GM06990 (cell line): Measurements from ENCODE around the gene DDX24.

Experiments used
- DNase-seq: peaks from one replicate; pipeline ENCODE4 v3.0.0-alpha.2; 2011; ENCODE audit not compliant: insufficient read length; ENCODE audit errors: extremely low read depth
- H3K27me3 ChIP-seq: replicated peaks from 2 replicates; pipeline ENCODE4 v1.6.0; 2011; ENCODE audit warnings: low read length; ENCODE audit not compliant: control insufficient read depth, insufficient read depth
- H3K36me3 ChIP-seq: 2 replicates; pipeline ENCODE4 v1.5.1; 2011; ENCODE audit warnings: low read length; ENCODE audit not compliant: control insufficient read depth, insufficient read depth
- H3K4me3 ChIP-seq: replicated peaks from 2 replicates; pipeline ENCODE4 v1.5.1; 2011; ENCODE audit warnings: low read depth, mild to moderate bottlenecking, control low read depth, low read length
- TF ChIP-seq, protein P1 (sequence below): IDR thresholded peaks from 2 replicates; pipeline ENCODE4 v1.5.1; 2011; ENCODE audit warnings: low read length, control low read depth, mild to moderate bottlenecking, inconsistent platforms; ENCODE audit not compliant: insufficient read depth, poor library complexity, severe bottlenecking

The DDX24 gene

GRCh38 chr14:94031161-94031882, 49.7 kb downstream of the DDX24 start:
- DNase-seq, result no peak
- no peaks in the 10 kb centered on the region for H3K36me3 ChIP-seq
- TF ChIP-seq, protein P1, sequence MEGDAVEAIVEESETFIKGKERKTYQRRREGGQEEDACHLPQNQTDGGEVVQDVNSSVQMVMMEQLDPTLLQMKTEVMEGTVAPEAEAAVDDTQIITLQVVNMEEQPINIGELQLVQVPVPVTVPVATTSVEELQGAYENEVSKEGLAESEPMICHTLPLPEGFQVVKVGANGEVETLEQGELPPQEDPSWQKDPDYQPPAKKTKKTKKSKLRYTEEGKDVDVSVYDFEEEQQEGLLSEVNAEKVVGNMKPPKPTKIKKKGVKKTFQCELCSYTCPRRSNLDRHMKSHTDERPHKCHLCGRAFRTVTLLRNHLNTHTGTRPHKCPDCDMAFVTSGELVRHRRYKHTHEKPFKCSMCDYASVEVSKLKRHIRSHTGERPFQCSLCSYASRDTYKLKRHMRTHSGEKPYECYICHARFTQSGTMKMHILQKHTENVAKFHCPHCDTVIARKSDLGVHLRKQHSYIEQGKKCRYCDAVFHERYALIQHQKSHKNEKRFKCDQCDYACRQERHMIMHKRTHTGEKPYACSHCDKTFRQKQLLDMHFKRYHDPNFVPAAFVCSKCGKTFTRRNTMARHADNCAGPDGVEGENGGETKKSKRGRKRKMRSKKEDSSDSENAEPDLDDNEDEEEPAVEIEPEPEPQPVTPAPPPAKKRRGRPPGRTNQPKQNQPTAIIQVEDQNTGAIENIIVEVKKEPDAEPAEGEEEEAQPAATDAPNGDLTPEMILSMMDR, result no peak
- no peaks in the 10 kb centered on the region for H3K27me3 ChIP-seq
- no peak overlapping the region for H3K4me3 ChIP-seq

DNA sequence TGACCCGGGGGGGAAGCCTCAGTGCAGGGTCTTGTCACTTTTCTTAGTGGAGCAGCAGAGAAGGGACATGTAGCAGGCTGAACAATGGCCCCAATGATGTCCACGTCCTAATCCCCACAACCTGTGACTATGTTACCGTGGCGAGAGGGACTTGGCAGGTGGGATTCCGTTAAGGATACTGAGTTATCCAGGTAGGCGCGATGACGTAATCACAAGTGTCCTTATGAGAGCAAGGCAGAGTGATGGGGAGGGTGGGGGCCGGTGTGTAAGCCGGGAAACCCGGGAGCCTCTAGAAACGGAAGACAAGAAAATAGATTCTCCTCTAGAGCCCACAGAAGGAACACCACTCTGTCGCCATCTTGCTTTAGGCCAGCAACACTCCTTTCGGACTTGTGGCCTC, 50.4 kb downstream of the DDX24 start:
- Histone ChIP-seq H3K27me3 (no peaks in the 10 kb centered on the region), H3K4me3 (no peak overlapping the region), H3K36me3 (no peaks in the 10 kb centered on the region)
- DNase-seq, result no peak
- TF ChIP-seq, protein P1, result no peak

DNA sequence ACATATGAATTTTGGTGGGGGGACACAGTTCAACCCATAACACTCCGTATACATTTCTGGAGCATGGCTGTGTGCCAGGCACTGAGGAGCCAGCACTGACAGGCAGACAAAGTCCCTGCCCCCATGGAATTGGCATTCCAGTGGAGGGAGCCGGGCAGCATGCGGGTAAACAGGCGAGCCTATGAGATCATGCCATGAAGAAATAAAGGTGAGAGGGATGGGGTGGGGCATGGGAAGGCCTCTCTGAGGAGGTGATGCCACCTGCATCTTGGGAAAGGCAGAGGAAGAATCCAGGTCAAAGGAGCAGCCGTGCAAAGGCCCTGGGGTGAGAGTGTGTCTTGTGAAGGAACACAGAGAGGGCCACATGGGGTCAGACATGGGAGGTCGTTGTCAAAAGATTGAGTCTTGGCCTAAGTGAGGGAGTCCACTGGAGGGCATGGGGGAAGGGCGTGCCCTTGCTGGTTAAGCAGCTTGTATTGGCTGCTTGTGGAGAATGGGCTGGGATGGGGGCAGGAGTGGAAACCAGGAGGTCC, 51.3 kb downstream of the DDX24 start:
- DNase-seq, result no peak
- Histone ChIP-seq H3K4me3 (no peak overlapping the region), H3K36me3 (no peaks in the 10 kb centered on the region), H3K27me3 (no peaks in the 10 kb centered on the region)
- TF ChIP-seq, protein P1, result no peak

DNA sequence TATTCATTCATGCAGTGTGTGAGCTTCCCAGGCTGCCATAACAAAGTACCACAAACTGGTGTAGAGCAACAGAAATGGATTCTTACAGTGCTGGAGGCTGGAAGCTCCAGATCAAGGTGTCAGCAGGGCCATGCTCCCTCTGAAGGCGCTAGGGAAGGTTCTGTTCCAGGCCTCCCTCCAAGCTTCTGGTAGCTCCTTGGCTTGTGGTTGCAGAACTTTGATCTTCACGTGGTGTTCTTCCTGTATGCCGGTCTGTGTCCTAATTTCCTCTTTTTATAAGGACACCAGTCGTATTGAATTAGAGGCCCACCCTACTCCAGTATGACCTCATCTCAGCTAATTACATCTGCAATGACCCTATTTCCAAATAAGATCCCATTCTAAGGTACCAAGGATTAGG, 51.7 kb downstream of the DDX24 start:
- TF ChIP-seq, protein P1, result no peak
- no peak for DNase-seq
- Histone ChIP-seq H3K36me3 (no peaks in the 10 kb centered on the region), H3K4me3 (no peak overlapping the region), H3K27me3 (no peaks in the 10 kb centered on the region)

DNA sequence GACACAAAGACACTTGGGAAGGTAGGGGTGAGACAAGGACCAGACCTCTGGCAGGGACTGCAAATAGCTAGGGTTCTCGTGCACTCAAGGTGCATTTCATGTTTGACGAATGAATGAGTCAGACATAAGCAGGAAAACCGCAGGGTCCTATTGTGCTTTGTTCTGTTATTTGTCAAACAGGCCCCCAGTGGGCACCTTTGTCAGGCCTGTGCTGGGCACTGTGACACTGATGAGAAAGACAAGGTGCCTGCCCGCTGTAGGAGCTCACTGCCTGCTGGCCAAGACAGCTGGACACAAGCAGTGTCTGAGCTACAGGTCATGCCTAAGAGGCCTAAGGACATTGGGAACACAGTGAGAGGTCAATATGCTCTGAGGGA, 52.6 kb downstream of the DDX24 start:
- no peak overlapping the region for H3K4me3 ChIP-seq
- H3K36me3 ChIP-seq, result no peaks in the 10 kb centered on the region
- TF ChIP-seq, protein P1, result no peak
- no peak for DNase-seq
- H3K27me3 ChIP-seq, result no peaks in the 10 kb centered on the region
